Measurements from ENCODE around the gene RGPD4.
"Not testable (repeated sequence)": the region's sequence is repeated elsewhere in the genome, so short reads cannot be mapped to it uniquely, and the experiment has no call there.

The RGPD4 gene

GRCh38 chr2:107826749-107827148 is at the start of gene RGPD4:
RGPD4 (plus strand) TSS chr2:107826892; CDS start chr2:107827014, 122 bp downstream.
- DNase-seq = not testable (repeated sequence)

GRCh38 chr2:107777974-107778373 is 48.7 kb upstream of the RGPD4 start:
- no peak for DNase-seq

GRCh38 chr2:107785756-107786155 is 40.9 kb upstream of the RGPD4 start:
- DNase-seq = no peak

- no peak for DNase-seq
Measured at GRCh38 chr2:107790837-107791236, 35.9 kb upstream of the RGPD4 start.

- DNase-seq = no peak
Measured at GRCh38 chr2:107801498-107801897, 25.2 kb upstream of the RGPD4 start.

GRCh38 chr2:107804608-107805498 is 21.8 kb upstream of the RGPD4 start:
- no peak for DNase-seq

- DNase-seq = no peak
Measured at GRCh38 chr2:107806901-107807300, 19.8 kb upstream of the RGPD4 start.

- no peak for DNase-seq
Measured at GRCh38 chr2:107807988-107808387, 18.7 kb upstream of the RGPD4 start.

GRCh38 chr2:107808959-107809358 is 17.7 kb upstream of the RGPD4 start:
- no peak for DNase-seq

- DNase-seq = no peak
Measured at GRCh38 chr2:107809835-107810234, 16.9 kb upstream of the RGPD4 start.

GRCh38 chr2:107810734-107811133 is 16.0 kb upstream of the RGPD4 start:
- DNase-seq = no peak

GRCh38 chr2:107811411-107811810 is 15.3 kb upstream of the RGPD4 start:
- no peak for DNase-seq

- DNase-seq = no peak
Measured at GRCh38 chr2:107812006-107812405, 14.7 kb upstream of the RGPD4 start.

- DNase-seq = no peak
Measured at GRCh38 chr2:107817378-107817777, 9.3 kb upstream of the RGPD4 start.

GRCh38 chr2:107822302-107822701 is 4.4 kb upstream of the RGPD4 start:
- DNase-seq = no peak

- no peak for DNase-seq
Measured at GRCh38 chr2:107824451-107825205, 2.1 kb upstream of the RGPD4 start.

- no peak for DNase-seq
Measured at GRCh38 chr2:107825206-107825563, 1.5 kb upstream of the RGPD4 start.

- DNase-seq = not testable (repeated sequence)
Measured at GRCh38 chr2:107829514-107829913, 2.8 kb downstream of the RGPD4 start.

- DNase-seq = not testable (repeated sequence)
Measured at GRCh38 chr2:107833152-107833551, 6.5 kb downstream of the RGPD4 start.

GRCh38 chr2:107833618-107834017 is 6.9 kb downstream of the RGPD4 start:
- not testable (repeated sequence) for DNase-seq

- DNase-seq = not testable (repeated sequence)
Measured at GRCh38 chr2:107916121-107916520, 89.4 kb downstream of the RGPD4 start.

GRCh38 chr2:107916696-107917370 is 90.1 kb downstream of the RGPD4 start:
- not testable (repeated sequence) for DNase-seq

GRCh38 chr2:107927034-107927534 is 100.4 kb downstream of the RGPD4 start:
- DNase-seq = no peak

Measured in NK-92 treated with Interleukin-12 subunit alpha and Interleukin-12 subunit beta, amount 100 ng/mL, for 24 hours (cell line).